NCI-H2107 (cell line): ENCODE data around the gene TK2.
"Not testable (repeated sequence)": the region's sequence is repeated elsewhere in the genome, so short reads cannot be mapped to it uniquely, and the experiment has no call there.

Experiments
- DNase-seq: peaks from one replicate; lab custom pipeline; 2025; lab: John Stamatoyannopoulos, UW

Gene TK2

DNA sequence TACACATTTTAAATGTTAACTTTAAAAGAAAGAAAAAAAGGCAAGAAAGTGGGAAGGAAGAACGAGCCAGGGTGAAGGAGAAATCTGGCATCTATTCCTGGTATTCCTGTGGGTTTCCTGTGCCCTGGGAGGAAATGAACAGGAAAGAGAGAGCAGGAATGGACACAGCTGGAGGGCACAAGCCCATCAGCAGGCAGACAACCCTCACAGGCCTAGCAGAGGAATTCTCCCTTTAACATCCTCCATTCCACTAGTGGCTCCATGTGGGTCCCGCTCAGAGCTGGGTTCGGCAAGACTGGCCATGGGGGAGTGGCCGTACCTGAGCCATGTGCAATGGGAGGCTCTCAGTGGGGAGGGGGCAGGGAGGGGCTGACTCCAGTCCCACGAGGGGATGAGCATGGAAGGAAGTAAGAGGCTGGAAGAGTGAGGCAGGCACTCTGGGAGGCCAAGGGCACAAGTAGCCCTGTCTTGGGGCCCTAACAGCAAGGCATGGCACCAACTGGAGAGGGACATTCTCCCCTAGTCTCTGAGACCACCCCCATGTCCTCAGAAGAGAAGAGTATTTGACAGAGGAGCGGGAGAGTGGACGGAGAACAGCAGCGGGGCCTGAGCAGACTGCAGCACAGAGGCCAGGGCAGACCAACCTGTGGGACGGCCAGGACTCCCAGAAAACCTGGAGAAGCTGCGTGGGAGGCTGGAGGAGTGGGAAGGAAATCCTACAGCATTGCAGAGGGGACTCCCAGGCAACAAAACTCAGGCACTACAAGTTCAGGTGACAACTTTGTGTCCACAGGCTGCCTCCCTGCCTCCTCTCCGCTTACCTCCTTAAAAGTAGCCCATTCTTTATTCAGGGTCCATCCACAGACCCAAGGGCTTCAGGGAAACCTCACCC is 30.2 kb downstream of the TK2 start:
- DNase-seq, result no peak

DNA sequence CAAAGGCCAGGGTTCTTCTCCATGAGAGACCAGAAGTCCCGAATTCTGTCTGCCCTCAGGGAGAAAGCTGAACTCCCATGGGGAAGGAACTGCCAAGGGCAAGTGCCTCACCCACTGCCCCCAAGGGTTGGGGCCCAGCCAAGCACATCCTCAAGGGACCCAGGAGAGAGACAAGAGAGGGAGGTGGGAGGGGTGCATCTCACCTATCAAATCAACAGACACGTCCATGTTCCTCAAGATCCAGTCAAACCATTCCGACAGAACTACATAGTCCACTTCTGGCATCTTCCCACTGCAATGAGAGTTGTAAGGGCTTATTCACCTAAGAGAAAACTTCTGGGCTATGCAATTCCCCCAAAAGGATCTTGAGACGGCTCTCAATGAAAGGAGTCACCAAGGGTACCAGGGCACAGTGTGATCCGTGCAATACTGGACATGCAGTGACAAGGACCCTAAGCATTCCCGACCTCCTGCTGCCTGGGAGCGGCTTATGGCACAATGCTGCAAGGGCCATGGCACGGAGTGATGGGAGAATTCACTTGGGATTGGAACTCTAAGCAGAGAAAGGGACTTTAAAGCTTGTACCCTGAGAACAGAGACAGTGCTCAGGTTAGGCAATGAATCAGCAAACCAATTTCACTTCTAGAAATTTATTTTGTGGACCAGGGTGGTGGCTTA is 32.2 kb downstream of the TK2 start:
- no peak for DNase-seq

DNA sequence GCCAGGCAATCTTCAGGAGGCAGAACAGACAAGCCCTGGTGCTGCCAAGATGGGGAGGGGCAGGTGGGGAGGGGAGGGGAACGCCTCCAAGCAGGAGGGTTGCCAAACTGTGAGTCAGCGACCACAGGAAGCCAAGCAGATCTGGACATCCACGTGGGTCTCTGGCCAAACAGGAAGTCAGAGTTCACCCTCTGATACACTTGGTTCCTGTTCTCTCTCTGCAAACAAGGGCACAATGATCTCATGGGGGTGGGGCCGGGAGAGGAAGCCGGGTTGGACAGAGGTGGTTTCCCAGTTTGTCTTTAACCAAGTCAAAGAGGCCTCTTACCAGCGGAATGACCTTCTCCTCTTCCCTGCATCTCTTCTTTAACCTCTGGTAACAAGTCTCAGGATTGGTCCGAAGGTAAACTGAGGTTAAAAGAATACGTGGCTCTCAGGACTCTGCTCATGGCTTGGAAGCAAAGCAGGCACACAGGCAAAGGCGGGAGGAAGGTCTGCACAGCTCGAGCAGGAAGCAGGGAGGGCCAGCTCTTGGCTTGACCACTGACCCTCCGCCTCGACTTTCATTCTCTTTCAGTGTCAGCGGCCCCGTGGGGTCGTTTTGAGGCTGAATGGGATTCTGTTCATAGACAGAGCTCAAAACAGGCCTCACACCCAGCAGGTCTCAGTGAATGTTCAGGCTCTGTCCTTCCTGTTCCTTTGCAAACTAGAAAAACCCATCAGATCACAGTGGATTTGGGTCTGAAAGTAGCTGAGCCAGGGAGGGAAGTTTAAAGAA is 32.9 kb downstream of the TK2 start:
- DNase-seq, result no peak

DNA sequence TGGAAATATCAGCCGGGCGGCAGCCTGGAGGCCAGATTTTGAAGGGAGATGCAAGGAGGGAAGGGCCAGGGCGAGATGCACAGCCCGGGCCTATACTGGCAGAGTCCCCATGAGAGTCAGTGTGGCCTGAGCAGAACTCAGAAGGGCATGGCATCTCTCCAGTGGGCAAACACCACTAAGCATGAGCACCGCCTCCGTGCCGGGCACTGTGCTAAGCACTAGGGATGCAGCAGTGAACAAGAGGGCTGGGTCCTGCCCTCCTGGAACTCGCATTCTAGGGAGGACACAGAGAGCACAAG is 33.5 kb downstream of the TK2 start:
- no peak for DNase-seq

DNA sequence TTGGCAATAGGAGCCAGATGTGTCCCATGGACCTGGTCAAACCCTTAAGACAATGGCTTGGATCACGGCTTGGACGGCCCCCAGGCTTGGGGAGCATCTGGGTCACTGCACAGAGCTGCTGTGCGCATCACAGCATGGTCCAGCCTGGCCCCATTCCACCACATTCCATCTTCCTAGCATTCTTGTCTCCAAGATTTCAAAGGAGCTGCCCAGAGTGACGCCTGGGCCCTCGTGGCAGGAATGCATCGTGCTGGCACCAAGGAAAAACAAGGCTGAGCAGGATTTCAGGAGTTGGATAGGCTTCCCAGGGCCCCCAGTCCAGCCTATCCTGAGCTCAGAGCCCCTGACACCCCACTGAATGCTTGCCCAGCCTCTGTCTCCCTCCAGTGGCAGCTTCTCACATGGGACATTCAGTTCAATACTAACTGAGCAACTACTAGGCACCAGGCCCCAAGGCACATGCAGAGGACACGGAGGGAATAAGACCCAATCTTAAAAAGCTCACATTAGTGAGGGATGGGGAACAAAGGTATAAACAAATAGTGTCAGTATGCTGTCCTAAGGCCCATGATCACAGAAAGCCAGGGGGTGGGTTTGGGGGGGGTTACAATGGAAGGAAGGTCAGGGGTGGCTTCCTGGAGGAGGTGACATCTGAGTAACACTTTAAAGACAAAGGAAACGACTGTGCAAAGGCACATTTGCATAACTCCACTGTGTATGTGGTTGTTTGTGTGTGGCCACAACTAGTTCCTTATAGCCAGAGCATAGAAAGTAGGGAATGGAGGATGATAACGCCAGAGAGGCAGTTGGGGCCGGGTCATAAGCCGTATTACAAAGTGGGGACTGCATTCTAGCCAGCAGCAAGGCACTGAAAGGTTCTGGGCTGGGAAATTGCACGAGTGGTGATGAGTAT is 34.1 kb downstream of the TK2 start:
- DNase-seq, result no peak

DNA sequence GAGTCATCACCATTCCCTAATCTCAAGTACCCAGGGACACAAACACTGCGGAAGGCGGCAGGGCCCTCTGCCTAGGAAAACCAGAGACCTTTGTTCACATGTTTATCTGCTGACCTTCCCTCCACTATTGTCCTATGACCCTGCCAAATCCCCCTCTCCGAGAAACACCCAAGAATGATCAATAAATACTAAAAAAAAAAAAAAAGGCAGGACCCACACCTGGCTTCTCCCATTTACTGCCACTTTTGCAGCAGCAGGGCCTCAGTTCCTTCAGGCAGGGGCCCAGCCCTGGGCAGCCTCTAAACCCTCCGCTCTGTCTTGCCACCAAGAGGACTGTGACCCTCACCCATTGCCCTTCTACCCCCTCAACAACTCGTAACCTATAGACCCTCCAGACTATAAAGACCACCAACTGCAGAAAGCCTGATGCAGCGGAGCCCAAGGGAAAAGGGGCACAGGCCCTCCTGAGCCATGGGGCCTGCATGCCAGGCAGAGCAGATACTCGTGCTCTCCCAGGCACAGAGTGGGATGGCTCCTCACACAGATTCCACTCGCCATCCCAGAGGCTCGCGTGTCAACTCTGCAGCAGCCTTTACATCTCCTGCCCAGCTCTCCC is 34.8 kb downstream of the TK2 start:
- not testable (repeated sequence) for DNase-seq

DNA sequence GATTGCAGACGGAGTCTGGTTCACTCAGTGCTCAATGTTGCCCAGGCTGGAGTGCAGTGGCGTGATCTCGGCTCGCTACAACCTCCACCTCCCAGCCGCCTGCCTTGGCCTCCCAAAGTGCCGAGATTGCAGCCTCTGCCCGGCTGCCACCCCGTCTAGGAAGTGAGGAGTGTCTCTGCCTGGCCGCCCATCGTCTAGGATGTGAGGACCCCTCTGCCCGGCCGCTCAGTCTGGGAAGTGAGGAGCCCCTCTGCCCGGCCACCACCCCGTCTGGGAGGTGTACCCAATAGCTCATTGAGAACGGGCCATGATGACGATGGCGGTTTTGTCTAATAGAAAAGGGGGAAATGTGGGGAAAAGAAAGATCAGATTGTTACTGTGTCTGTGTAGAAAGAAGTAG is 35.5 kb downstream of the TK2 start:
- not testable (repeated sequence) for DNase-seq

DNA sequence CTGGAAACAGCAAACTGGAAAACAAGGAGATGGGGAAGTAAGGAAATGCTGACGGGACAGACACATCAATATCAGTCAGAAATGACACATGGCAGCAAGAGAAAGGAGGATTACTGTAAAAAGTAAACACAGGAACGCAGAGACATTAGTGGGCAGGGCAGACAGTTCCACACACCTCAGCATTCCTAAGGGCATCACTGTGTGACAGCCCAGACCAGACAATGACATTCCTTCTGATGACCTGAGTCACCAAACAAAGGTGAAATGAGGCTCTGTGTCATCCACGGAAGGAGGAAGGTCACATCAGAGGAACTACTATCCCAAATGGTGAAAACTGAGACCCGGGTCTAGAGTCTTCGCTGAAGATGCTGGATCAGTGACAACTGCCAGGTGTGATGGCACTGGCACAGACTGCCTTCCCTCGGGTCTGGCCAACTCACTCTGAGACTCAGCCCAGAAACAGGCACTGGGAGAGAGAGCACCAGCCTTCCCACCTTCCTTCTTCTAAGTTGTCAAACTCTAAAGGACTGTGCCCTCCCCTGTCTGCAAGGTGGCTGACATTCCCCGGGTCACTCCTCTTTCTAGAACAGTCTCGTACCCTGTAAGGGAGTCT is 36.7 kb downstream of the TK2 start:
- DNase-seq, result no peak

DNA sequence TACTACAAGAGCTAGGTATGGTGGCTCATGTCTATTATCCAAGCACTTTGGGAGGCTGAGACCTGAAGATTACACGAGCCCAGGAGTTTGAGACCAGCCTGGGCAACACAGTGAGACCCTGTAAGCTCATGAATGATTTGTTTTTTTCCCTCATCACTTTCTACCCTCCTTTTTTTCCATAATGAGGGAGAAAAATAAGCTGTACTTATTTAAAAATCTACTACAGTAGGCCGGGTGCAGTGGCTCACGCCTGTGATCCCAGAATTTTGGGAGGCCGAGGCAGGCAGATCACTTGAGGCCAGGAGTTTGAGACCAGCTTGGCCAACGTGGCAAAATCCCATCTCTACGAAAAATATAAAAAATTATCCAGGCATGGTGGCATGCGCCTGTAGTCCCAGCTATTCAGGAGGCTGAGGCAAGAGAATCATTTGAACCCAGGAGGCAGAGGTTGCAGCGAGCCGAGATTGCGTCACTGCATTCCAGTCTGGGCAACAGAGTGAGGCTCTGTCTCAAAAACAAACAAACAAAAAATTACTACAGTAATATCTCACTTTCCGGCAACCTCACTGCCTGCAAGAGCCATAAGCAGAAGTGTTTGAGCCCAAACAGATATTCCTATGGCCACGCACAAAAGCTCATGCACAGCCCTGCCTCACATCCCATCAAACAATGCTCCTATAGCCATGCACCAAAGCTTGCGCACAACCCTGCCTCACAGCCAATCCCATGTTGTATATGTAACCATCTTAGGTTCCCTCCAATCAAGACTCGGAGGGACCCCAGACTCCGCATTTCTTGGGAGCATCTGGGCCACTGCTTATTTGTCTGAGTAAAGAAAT is 37.4 kb downstream of the TK2 start:
- no peak for DNase-seq

DNA sequence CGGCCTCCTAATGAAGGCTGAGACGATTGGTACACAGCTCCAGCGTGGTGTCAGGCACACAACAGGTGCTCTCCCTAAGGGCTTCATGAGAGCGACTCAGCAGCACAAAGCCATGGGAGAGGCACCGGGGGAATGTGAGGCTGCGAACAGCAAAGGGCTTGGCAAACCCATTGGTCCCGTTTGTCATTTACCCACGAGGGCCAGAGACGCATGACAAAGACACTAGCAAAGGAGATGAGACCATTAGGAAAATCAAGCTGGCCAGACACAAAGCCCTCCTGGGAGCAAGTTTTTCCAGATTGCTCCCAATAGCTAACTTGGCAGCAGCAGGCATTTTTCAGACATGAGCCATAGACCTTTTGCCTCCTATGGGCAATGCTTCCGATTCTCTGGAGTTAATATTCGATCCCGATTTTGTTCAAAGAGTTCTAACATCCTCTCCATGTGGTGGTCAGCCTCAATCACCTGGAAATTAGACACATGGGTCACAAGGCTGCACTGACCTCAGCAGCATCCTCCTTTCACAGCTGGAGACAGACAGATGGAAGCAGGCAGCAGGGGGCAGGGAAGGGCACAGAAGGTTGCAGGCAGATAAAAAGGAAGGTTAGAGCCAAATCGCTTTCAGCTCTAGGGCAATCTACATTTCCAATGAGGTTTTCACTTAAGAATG is 38.2 kb downstream of the TK2 start:
- no peak for DNase-seq

DNA sequence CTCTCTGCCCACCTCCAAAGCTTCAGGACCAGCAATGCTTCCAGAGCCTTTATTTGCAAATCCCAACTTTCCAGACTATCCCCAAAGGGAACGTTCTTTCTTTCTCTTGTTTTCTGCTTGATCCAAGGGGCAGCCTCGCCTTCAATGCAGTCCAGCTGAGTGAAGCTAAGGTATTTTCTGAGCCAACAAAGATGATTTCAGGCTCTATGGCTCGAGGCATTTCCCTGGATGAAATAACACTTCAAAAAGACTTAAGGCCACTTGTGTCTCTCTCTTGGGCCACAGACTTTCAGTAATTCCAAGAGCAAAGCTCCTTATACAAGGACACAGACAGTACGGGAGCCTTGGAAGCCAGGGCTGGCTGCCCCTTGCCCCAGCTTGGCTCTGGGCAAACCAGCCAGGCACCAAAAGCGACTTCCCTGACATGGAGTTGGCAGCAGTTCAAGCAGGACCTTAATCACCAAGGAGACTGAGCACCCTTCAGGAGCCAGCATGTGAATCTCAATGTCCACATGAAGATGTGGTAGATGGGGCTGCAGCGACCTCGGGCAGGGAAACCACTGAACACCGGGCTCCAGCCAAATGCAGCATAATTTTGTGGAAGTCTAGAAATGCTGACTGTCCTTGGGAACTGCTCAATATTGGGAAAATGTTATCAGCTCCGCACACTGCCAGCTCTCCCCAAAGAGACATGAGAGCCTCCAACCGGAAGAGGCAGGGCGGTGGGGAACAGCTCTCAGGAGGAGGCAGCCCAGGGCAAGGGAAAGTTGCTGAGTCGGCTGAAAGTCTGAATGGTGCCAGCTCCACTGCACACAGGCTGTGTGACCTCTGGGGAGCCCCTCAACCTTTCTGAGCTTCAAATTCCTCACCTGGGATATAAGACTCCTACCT is 39.0 kb downstream of the TK2 start:
- DNase-seq, result no peak

DNA sequence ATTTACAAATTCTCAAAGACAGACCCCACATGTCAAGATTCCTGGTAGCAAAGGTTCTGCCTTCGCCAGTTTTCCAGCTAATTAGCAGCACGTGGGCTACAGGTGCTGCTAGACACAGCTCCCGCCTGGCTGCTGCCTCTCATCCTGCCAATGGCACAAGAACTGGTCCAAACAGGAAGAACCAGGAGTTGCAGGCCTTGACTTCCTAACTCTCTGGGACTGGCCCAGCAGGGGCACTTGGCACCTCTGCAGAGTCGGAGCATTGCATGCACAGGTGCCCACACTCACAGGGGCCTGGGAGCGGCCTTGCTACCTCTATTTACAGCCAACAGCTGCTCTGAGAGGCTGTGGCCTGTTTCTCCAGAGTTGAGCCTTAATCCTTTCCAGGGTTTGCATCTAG is 39.6 kb downstream of the TK2 start:
- DNase-seq, result no peak

DNA sequence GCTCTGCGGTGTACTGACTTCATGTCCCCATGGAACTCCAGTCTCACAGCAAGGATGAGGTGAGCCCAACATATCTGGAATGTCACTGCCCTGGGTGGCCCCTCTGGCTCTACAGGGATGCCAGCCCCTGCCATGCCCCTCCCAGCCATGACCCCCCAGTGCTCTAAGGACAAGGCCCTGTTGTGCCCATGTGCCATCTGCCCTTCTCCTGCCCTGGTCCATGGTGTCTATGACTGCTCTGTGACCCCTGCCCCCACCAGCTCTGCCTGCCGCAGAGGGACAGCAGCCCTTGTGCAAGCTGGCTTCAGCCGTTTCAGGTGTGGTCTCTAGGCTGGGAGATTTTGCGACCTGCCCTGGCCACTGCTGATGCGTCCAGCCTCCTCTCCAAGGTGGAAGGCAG is 40.3 kb downstream of the TK2 start:
- no peak for DNase-seq

DNA sequence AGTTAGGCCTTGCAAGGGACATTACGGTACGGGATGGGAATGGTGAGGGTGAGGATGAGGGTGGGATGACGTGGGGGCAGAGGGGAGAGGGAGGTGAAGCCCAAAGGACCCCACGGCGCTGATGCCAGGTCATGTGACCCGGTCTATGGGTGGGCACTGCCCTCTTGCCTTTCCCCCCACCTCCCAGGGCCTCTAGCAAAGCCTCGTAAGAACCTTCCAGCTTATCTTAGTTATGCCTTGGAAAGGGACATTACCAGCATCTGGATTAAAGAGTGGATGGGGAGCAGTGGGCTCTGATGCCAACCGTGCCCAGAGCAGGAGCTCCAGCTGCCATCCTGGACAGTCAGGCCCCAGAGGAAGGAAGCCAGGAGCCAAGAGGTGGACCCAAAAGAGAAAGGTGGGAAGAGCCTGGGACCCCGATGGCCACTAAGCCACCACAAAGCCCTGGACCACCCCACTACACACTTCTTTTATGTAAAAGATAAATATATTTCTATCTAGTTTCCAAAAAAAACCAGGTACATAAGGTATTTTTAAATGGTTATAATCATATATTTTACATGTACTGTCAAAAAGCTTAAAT is 40.9 kb downstream of the TK2 start:
- no peak for DNase-seq

DNA sequence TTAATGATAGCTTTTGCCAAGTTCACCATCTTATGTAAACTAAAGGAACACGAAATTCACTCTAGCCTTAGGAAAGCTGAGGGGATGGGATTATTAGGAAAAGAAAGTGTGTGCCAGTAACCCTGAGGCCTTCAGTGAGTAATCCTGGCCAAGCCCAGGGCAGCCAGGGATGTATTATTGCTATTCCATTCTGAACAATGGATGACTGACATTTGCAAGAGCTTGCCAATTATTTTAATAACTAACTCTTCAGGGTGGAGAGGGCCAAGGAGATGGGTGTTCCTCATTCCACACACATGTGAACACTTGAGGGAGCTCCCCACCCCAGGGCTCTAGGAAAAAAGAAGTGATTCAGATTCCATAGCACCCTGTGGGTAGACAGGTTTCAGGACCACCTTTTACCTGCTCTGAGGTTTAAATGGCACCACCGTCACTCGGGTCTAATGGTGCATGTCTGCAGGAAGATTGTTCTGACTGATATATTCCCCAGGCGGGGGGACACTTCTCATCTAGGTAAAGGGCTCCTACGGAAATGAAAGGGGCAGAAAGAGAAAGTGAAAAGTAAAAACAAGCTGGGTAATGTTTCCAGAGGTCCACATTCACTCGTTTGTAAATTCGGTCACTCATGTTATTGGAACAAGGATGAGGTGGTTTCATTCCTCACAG is 41.5 kb downstream of the TK2 start:
- no peak for DNase-seq

DNA sequence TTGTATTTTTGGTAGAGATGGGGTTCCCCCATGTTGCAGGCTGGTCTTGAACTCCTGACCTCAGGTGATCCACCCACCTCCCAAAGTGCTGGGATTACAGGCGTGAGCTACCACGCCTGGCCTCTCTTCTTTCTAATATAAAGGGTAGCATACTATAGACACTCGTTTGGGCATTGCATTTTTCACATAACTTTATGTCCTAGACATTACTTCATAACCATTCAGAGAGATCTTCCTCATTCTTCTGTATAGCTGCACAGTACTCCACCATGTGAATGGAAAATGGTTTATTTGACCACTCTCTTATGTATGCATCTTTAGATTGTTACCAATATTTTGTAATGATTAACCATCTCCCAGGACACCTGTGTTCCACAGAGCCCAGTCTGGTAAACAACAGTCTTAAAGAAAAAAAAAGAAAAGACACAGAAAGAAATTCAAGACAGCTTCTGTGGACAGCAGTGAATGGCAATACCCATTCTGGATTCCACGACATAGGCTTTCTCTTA is 42.1 kb downstream of the TK2 start:
- DNase-seq, result no peak

DNA sequence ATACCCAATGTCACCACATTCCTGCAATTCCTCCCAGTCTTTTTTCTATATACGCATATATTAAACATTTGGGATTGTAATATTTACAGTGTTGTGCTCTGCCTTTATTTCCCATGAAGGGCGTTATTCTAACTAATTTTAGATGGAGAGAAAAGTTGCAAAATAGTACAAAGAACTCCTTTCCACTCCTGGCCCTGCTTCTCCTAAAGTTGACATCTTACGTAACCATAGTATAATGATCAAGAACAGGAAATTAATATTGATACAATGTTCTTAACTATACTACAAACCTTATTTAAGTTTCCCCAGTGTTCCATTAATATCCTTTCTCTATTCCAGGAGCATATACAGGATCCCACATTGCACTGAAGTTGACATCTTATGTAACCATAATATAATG is 46.3 kb downstream of the TK2 start:
- no peak for DNase-seq
